ENCODE results near the gene PHGDH.

The PHGDH gene

GRCh38 chr1:119743776-119744597, 32.3 kb downstream of the PHGDH start:
- TF ChIP-seq, protein P1, sequence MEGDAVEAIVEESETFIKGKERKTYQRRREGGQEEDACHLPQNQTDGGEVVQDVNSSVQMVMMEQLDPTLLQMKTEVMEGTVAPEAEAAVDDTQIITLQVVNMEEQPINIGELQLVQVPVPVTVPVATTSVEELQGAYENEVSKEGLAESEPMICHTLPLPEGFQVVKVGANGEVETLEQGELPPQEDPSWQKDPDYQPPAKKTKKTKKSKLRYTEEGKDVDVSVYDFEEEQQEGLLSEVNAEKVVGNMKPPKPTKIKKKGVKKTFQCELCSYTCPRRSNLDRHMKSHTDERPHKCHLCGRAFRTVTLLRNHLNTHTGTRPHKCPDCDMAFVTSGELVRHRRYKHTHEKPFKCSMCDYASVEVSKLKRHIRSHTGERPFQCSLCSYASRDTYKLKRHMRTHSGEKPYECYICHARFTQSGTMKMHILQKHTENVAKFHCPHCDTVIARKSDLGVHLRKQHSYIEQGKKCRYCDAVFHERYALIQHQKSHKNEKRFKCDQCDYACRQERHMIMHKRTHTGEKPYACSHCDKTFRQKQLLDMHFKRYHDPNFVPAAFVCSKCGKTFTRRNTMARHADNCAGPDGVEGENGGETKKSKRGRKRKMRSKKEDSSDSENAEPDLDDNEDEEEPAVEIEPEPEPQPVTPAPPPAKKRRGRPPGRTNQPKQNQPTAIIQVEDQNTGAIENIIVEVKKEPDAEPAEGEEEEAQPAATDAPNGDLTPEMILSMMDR (IDR thresholded peaks at IDR 0.05), result peak; percentile 85
- Mint-ChIP-seq H3K9me3 (no peaks in the 10 kb centered on the region), H3K4me3 (no peak overlapping the region), H3K4me1 (peaks cover 32% of the 10 kb centered on the region), H3K36me3 (ENCODE audit: low read depth) (peaks cover 24% of the 10 kb centered on the region), H3K27ac (peak overlapping the region; percentile 93), H3K27me3 (ENCODE audit: low read depth, poor library complexity) (peaks cover 9% of the 10 kb centered on the region)
- DNase-seq, result peak; percentile 70

DNA sequence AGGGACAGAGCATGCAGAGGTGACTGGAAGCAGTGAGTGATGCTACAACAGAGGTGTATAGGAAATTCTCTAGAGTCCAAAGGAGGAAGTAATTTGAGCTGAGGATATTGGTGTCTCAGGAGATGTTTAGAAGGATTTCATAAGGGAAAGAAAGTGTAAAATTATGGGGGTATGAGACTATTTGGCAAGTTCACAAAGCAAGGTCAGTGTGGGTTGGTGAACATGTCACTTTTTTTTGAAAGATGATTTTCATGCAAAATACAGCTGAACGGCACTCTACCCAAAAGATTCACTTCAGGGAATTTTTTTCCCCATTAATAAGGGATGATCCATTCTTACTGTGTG, 32.8 kb downstream of the PHGDH start:
- Mint-ChIP-seq H3K36me3 (ENCODE audit: low read depth) (peaks cover 24% of the 10 kb centered on the region), H3K27me3 (ENCODE audit: low read depth, poor library complexity) (peaks cover 10% of the 10 kb centered on the region)

GRCh38 chr1:119745034-119745433, 33.3 kb downstream of the PHGDH start:
- Mint-ChIP-seq H3K9me3 (no peaks in the 10 kb centered on the region), H3K36me3 (ENCODE audit: low read depth) (peaks cover 20% of the 10 kb centered on the region), H3K27ac (no peak overlapping the region), H3K27me3 (ENCODE audit: low read depth, poor library complexity) (peaks cover 15% of the 10 kb centered on the region), H3K4me3 (no peak overlapping the region), H3K4me1 (peaks cover 30% of the 10 kb centered on the region)
- TF ChIP-seq, protein P1 (IDR thresholded peaks at IDR 0.05), result no peak
- no peak for DNase-seq

More for the DNA sequence above, 32.8 kb downstream of the PHGDH start:
- Mint-ChIP-seq H3K4me1 (peaks cover 32% of the 10 kb centered on the region), H3K4me3 (no peak overlapping the region), H3K9me3 (no peaks in the 10 kb centered on the region), H3K27ac (no peak overlapping the region)
- TF ChIP-seq, protein P1 (IDR thresholded peaks at IDR 0.05), result no peak
- no peak for DNase-seq

- peaks cover 18% of the 10 kb centered on the region for H3K27me3 Mint-ChIP-seq (ENCODE audit: low read depth, poor library complexity)
- H3K4me3 Mint-ChIP-seq, result no peak overlapping the region
- H3K4me1 Mint-ChIP-seq, result peaks cover 18% of the 10 kb centered on the region
- no peaks in the 10 kb centered on the region for H3K9me3 Mint-ChIP-seq
- H3K27ac Mint-ChIP-seq, result no peak overlapping the region
- TF ChIP-seq, protein P1 (IDR thresholded peaks at IDR 0.05), result no peak
- peaks cover 13% of the 10 kb centered on the region for H3K36me3 Mint-ChIP-seq (ENCODE audit: low read depth)
- no peak for DNase-seq
These were observed 35.7 kb downstream of the PHGDH start for GRCh38 chr1:119747451-119747850.

DNA sequence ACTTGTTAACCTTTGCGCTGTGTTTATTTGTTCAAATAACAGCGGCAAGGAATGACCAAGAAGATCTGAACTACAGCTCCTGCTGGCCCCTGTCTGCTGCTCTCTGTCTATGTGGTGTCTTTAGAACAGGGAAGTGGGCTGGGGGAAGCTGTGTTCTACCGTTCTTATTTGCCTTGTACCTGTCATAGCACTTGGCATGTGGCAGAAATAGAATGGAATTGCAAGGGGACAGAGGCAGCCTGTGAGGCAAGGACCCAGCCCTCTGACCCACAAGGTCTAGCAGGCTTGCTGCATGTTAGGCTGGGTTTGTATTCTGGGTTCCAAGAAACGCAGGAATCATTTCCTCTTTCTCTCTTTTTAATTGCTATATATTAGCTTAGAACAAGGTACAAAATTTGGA, 36.3 kb downstream of the PHGDH start:
- Mint-ChIP-seq H3K27me3 (ENCODE audit: low read depth, poor library complexity) (peaks cover 18% of the 10 kb centered on the region), H3K27ac (no peak overlapping the region), H3K36me3 (ENCODE audit: low read depth) (peaks cover 13% of the 10 kb centered on the region), H3K9me3 (no peaks in the 10 kb centered on the region), H3K4me1 (peaks cover 18% of the 10 kb centered on the region), H3K4me3 (no peak overlapping the region)
- TF ChIP-seq, protein P1 (IDR thresholded peaks at IDR 0.05), result no peak
- no peak for DNase-seq

- Mint-ChIP-seq H3K36me3 (ENCODE audit: low read depth) (no peaks in the 10 kb centered on the region), H3K4me3 (no peak overlapping the region), H3K27ac (no peak overlapping the region), H3K9me3 (no peaks in the 10 kb centered on the region), H3K27me3 (ENCODE audit: low read depth, poor library complexity) (peaks cover 14% of the 10 kb centered on the region), H3K4me1 (no peaks in the 10 kb centered on the region)
- TF ChIP-seq, protein P1 (IDR thresholded peaks at IDR 0.05), result no peak
- no peak for DNase-seq
These were observed 40.9 kb downstream of the PHGDH start for GRCh38 chr1:119752592-119752991.

Data from nephron progenitor cell (in vitro differentiated cells).